Cardiac fibroblast (primary cell): ENCODE data around the gene POT1.

Experiments used
- DNase-seq, 2 donors: peaks; one replicate each; pipeline versions ENCODE4 v3.0.0 to v3.0.0-alpha.2; 2010; ENCODE audit warnings: low read depth in 2 of 2
- H3K4me3 ChIP-seq, 2 donors: replicated peaks in 1 of 2; 1 replicate in 1 of 2; 2 replicates in 1 of 2; pipeline ENCODE4 v1.5.1; 2011; ENCODE audit warnings: low read depth in 2 of 2, low read length in 2 of 2, mild to moderate bottlenecking in 2 of 2, moderate library complexity in 1 of 2
- TF ChIP-seq, protein P1 (sequence below): IDR thresholded peaks from one replicate; pipeline ENCODE4 v1.5.1; 2011; ENCODE audit warnings: low read depth, mild to moderate bottlenecking, low read length, inconsistent platforms

POT1 gene

DNA sequence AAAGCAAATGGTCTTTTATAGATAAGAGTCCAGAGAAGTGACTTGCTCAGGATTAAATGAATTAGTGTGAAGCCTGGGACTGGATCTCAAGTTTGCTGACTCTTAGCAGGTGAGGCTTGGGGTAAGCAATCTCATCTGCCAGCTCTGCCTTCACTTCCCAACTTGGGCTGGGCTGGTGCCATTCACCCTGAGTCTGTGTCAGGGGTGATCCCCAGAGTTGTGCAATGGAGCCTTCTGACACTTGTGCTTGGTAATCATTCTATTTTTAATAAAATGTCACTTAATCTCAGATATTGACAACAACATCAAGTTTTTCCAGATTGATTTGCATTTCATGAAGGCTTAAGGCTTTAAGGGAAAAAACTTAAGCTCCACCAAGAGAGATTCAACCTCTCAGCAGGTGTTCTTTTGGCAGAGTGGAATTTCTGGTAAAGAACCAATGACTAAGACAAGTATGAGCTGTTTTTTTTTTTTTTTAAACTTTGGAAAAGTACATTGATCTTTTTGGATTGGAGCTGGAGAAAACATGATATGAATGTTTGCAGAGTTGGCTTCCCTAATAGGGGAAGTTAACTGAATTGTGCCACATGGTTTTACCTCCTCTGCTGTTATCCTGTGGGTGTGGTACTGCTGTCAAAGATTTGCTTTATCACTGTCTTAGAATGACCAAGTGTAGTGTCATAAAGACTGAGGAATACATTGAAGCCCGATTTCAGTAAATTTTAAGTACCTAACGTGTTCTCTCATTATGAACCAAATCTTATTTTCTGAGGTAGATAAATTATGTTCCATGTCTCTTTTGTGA lies 115.4 kb downstream of the POT1 start:
- no peak overlapping the region for H3K4me3 ChIP-seq
- TF ChIP-seq, protein P1, sequence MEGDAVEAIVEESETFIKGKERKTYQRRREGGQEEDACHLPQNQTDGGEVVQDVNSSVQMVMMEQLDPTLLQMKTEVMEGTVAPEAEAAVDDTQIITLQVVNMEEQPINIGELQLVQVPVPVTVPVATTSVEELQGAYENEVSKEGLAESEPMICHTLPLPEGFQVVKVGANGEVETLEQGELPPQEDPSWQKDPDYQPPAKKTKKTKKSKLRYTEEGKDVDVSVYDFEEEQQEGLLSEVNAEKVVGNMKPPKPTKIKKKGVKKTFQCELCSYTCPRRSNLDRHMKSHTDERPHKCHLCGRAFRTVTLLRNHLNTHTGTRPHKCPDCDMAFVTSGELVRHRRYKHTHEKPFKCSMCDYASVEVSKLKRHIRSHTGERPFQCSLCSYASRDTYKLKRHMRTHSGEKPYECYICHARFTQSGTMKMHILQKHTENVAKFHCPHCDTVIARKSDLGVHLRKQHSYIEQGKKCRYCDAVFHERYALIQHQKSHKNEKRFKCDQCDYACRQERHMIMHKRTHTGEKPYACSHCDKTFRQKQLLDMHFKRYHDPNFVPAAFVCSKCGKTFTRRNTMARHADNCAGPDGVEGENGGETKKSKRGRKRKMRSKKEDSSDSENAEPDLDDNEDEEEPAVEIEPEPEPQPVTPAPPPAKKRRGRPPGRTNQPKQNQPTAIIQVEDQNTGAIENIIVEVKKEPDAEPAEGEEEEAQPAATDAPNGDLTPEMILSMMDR: no peak
- DNase-seq: no peak

- DNase-seq: no peak
- TF ChIP-seq, protein P1: no peak
- no peak overlapping the region for H3K4me3 ChIP-seq
Observed at GRCh38 chr7:124812764-124813163, 116.9 kb downstream of the POT1 start.

- TF ChIP-seq, protein P1: no peak
- no peak for DNase-seq
- no peak overlapping the region for H3K4me3 ChIP-seq
Observed at GRCh38 chr7:124811341-124811740, 118.3 kb downstream of the POT1 start.

DNA sequence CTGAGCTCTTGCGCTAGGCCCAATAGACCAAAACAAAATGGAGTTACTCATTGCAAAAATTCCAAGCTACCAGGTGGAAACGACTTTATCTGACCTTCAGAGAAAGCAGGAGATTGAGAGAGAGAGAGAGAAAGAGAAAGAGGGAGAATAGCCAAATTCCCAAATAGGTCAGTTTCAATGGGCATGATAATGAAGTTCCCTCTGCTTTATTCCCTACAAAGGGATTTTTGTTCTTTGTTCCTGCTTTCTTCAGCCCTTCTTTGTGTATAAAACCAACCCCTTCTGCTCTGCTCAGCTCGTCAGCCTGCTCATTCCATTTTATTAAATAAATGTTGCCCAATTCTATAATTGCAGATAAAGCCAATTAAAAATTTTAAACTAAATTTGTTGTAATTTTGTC lies 119.0 kb downstream of the POT1 start:
- TF ChIP-seq, protein P1: no peak
- no peak overlapping the region for H3K4me3 ChIP-seq
- no peak for DNase-seq

DNA sequence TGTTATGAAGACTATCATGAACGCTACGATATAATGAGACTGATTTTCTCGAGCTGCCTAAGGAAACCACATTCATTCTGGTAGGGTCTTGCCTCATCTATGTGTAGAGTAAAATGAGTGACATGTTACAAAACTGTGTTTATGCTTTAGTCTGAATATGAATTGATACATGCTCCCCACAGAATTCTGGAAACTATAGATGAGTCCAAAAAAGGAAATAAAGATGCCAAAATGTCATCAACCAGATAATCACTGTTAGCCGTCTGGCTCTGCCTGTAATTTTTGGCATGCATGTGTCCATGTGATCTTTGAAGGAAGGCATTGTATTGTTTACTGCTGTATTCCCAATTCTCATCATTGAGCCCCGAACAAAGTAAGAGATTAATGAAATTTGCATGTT lies 121.4 kb downstream of the POT1 start:
- TF ChIP-seq, protein P1: no peak
- no peak overlapping the region for H3K4me3 ChIP-seq
- no peak for DNase-seq

- no peak for DNase-seq
- TF ChIP-seq, protein P1: no peak
- no peak overlapping the region for H3K4me3 ChIP-seq
Observed at GRCh38 chr7:124801330-124801895, 128.2 kb downstream of the POT1 start.
